GM23338 (cell line): ENCODE results near the gene PLXND1. TPM values are rescaled to one million over a fixed set of nuclear protein-coding genes. Genes with fewer than 3 reads are reported as not detected.

Experiments
- ATAC-seq: fragments of 200-7000 bp; cut with Tn5 transposase; 3 replicates; pipeline ENCODE4 v1.9.1; 2020
- DNase-seq: peaks from one replicate; pipeline ENCODE4 v3.0.0-alpha.2; 2015; ENCODE audit warnings: low spot score
- H2AFZ ChIP-seq: fragments of 200-600 bp; sonication (generic); 2 replicates; pipeline ENCODE4 v1.8.0; 2016; ENCODE audit warnings: antibody characterized with exemption, mild to moderate bottlenecking, moderate library complexity
- H3F3A ChIP-seq: fragments of 200-600 bp; sonication (generic); replicated peaks from 2 replicates; pipeline ENCODE4 v1.8.0; 2017; ENCODE audit warnings: antibody characterized with exemption, mixed run types, low read depth
- H3K27ac ChIP-seq: fragments of 200-600 bp; sonication (generic); 2 replicates; pipeline ENCODE4 v1.6.1; 2016; ENCODE audit warnings: low read depth
- H3K27me3 ChIP-seq: fragments of 200-600 bp; sonication (generic); 2 replicates; pipeline ENCODE4 v1.8.0; 2016; ENCODE audit warnings: mild to moderate bottlenecking, mixed run types, moderate library complexity; ENCODE audit not compliant: insufficient read depth
- H3K36me3 ChIP-seq: fragments of 200-600 bp; sonication (generic); 2 replicates; pipeline ENCODE4 v1.8.0; 2016; ENCODE audit warnings: mild to moderate bottlenecking; ENCODE audit not compliant: insufficient read depth
- H3K4me1 ChIP-seq: fragments of 200-600 bp; sonication (generic); 2 replicates; pipeline ENCODE4 v1.8.0; 2016; ENCODE audit warnings: mild to moderate bottlenecking, moderate library complexity; ENCODE audit not compliant: insufficient read depth
- H3K4me2 ChIP-seq: fragments of 200-600 bp; sonication (generic); 2 replicates; pipeline ENCODE4 v1.7.1; 2017; ENCODE audit warnings: mixed run types
- H3K4me3 ChIP-seq: fragments of 200-600 bp; sonication (generic); 2 replicates; pipeline ENCODE4 v1.6.1; 2016; ENCODE audit warnings: mixed run types
- H3K79me2 ChIP-seq: fragments of 200-600 bp; sonication (generic); replicated peaks from 2 replicates; pipeline ENCODE4 v1.8.0; 2017; ENCODE audit warnings: mild to moderate bottlenecking; ENCODE audit not compliant: insufficient read depth
- H3K9me2 ChIP-seq: fragments of 200-600 bp; sonication (generic); 2 replicates; pipeline ENCODE4 v1.8.0; 2017; ENCODE audit not compliant: insufficient read depth
- H4K20me1 ChIP-seq: fragments of 200-600 bp; sonication (generic); replicated peaks from 2 replicates; pipeline ENCODE4 v1.8.0; 2017; ENCODE audit warnings: mild to moderate bottlenecking; ENCODE audit not compliant: insufficient read depth
- H3K27ac Mint-ChIP-seq: 2 replicates; pipeline ENCODE4 v1.8.0; 2020; ENCODE audit warnings: inconsistent platforms, mild to moderate bottlenecking, moderate library complexity, mixed read lengths
- H3K27me3 Mint-ChIP-seq: 3 replicates; pipeline ENCODE4 v1.8.0; 2022; ENCODE audit warnings: low read depth, mild to moderate bottlenecking, moderate library complexity, mixed read lengths, inconsistent platforms; ENCODE audit not compliant: insufficient read depth, poor library complexity
- H3K36me3 Mint-ChIP-seq: 3 replicates; pipeline ENCODE4 v1.8.0; 2021; ENCODE audit warnings: low read depth, mild to moderate bottlenecking, inconsistent platforms, moderate library complexity, mixed read lengths
- H3K4me1 Mint-ChIP-seq: 3 replicates; pipeline ENCODE4 v1.8.0; 2020; ENCODE audit warnings: mild to moderate bottlenecking, inconsistent platforms, mixed read lengths
- H3K4me3 Mint-ChIP-seq: 3 replicates; pipeline ENCODE4 v1.8.0; 2021; ENCODE audit warnings: moderate library complexity, mild to moderate bottlenecking, inconsistent platforms, mixed read lengths
- H3K9me3 Mint-ChIP-seq: 3 replicates; pipeline ENCODE4 v1.8.0; 2020; ENCODE audit warnings: moderate library complexity, mild to moderate bottlenecking, inconsistent platforms, mixed read lengths
- CREB1 ChIP-seq: fragments of 250-450 bp; sonication (Bioruptor Pico); IDR thresholded peaks from 2 replicates; pipeline ENCODE4 v1.5.0; 2020; ENCODE audit warnings: low read depth, mild to moderate bottlenecking, moderate library complexity
- ETS1 ChIP-seq: IDR thresholded peaks from 2 replicates; pipeline ENCODE4 v1.6.1; 2016; ENCODE audit warnings: antibody characterized with exemption
- EZH2phosphoT487 ChIP-seq: fragments of 200-600 bp; sonication (generic); IDR thresholded peaks from one replicate; pipeline ENCODE4 v1.8.1; 2018; ENCODE audit warnings: antibody characterized with exemption; ENCODE audit not compliant: unreplicated experiment
- JUNB ChIP-seq: IDR thresholded peaks from one replicate; pipeline ENCODE4 v1.6.1; 2016; ENCODE audit warnings: antibody characterized with exemption; ENCODE audit not compliant: unreplicated experiment
- NANOG ChIP-seq: IDR thresholded peaks from 2 replicates; pipeline ENCODE4 v1.6.1; 2016; ENCODE audit warnings: antibody characterized with exemption, borderline replicate concordance
- POLR2AphosphoS5 ChIP-seq: IDR thresholded peaks from 2 replicates; pipeline ENCODE4 v1.6.1; 2016; ENCODE audit warnings: antibody characterized with exemption, low read depth
- REST ChIP-seq: IDR thresholded peaks from one replicate; pipeline ENCODE4 v1.6.1; 2018; ENCODE audit warnings: antibody characterized with exemption; ENCODE audit not compliant: unreplicated experiment
- STAT1 ChIP-seq: IDR thresholded peaks from one replicate; pipeline ENCODE4 v1.6.1; 2016; ENCODE audit warnings: antibody characterized with exemption; ENCODE audit not compliant: unreplicated experiment
- ZNF114 ChIP-seq: fragments of 250-450 bp; sonication (Bioruptor Pico); IDR thresholded peaks from 2 replicates; pipeline ENCODE4 v1.5.0; 2020; ENCODE audit warnings: mild to moderate bottlenecking, moderate library complexity
- ZNF331 ChIP-seq: fragments of 250-450 bp; sonication (Bioruptor Pico); IDR thresholded peaks from 2 replicates; pipeline ENCODE4 v1.5.0; 2020; ENCODE audit warnings: low read depth, mild to moderate bottlenecking, moderate library complexity
- ZNF462 ChIP-seq: fragments of 250-450 bp; sonication (Bioruptor Pico); IDR thresholded peaks from 2 replicates; pipeline ENCODE4 v1.5.0; 2020; ENCODE audit warnings: mild to moderate bottlenecking, moderate library complexity
- polyA plus RNA-seq: library from polyadenylated mRNA; unstranded; fragments of >200 nt; fragmentation: Nextera tagmentation; extraction: Ambion mirVana; gene quantifications from 2 replicates; pipeline ENCODE4 v1.2.1, GENCODE V29; 2016
- total RNA-seq: library from RNA; depleted of rRNA; stranded (reverse); fragments of >200 nt; shearing (Covaris generic); gene quantifications from 2 replicates; pipeline ENCODE4 v1.2.3, GENCODE V29; 2014
- TF ChIP-seq, protein P1 (sequence below), 2 experiments: fragments of 200-600 bp in 1 of 2; sonication (generic) in 1 of 2; conservative IDR thresholded peaks; 2 replicates each; pipeline versions ENCODE4 v1.5.1 to v1.6.1; 2016 to 2017; ENCODE audit warnings: antibody characterized with exemption in 2 of 2, low read depth in 2 of 2, mild to moderate bottlenecking in 2 of 2, moderate library complexity in 1 of 2

PLXND1 gene
- total and polyA plus RNA-seq, 2 experiments from 2014 or later, result 13.3 to 60.4 TPM

DNA sequence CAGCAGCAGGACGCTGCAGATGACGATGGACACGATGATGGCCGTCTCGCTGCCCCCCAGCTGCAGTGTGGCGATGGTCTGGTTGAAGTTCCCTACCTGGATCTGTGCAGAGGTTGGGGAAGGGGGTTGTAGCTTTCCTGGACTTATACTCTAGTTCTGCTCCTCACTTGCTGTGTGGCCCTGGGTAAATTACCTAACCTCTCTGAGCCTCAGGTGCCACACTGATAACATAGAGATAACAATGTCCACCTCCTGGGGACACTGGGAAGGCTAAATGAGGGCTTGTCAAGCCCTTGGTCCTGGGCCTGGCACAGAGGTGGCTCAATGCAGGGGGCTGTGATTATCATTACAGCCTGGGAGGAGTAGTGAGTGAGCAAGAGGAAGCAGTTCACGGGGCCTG is 36.6 kb downstream of the PLXND1 start (continued):
- no peak for TF ChIP-seq REST
- TF ChIP-seq EZH2phosphoT487, result no peak

DNA sequence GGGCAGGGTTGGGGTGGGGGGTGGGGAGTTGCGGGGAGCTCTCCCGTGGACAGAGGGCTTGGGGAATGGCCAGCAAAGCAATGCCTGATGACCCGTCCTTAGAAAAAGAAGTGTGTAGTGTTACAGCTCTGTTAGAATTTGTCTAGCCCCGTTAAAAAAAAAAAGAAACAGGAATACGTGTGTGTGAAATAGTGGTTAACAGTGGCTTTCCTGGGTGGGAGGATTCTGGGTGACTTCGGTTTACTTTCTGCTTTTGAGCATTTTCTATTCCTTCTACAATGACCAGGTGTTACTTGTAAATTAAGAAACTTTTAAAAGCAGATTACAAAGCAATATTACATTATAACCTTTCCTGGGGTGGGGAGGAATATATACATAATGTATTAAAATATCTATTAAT is 38.5 kb downstream of the PLXND1 start:
- Mint-ChIP-seq H3K27ac (no peak overlapping the region), H3K4me1 (peaks cover 2% of the 10 kb centered on the region), H3K9me3 (no peaks in the 10 kb centered on the region), H3K36me3 (peaks cover 2% of the 10 kb centered on the region; the same call in 1 of the 3 replicates), H3K4me3 (no peak overlapping the region), H3K27me3 (peaks cover 7% of the 10 kb centered on the region)
- H3K4me2 ChIP-seq, result no peak overlapping the region
- no peaks in the 10 kb centered on the region for H4K20me1 ChIP-seq
- ATAC-seq (no peak), DNase-seq (no peak)
- H2AFZ ChIP-seq, result no peak overlapping the region
- no peaks in the 10 kb centered on the region for H3K79me2 ChIP-seq
- H3K36me3 ChIP-seq, result no peaks in the 10 kb centered on the region
- H3K4me1 ChIP-seq, result no peaks in the 10 kb centered on the region
- H3K9me2 ChIP-seq, result no peaks in the 10 kb centered on the region
- no peak overlapping the region for H3K4me3 ChIP-seq
- no peak overlapping the region for H3K27ac ChIP-seq
- H3F3A ChIP-seq, result no peaks in the 10 kb centered on the region
- H3K27me3 ChIP-seq, result no peaks in the 10 kb centered on the region
- TF ChIP-seq STAT1, result no peak
- no peak for TF ChIP-seq EZH2phosphoT487
- TF ChIP-seq POLR2AphosphoS5, result no peak
- TF ChIP-seq ETS1, result no peak
- no peak for TF ChIP-seq JUNB
- TF ChIP-seq ZNF114 (CRISPR knock-in tag), result no peak
- TF ChIP-seq ZNF462 (CRISPR knock-in tag), result no peak
- no peak for TF ChIP-seq ZNF331 (CRISPR knock-in tag)
- TF ChIP-seq, protein P1, sequence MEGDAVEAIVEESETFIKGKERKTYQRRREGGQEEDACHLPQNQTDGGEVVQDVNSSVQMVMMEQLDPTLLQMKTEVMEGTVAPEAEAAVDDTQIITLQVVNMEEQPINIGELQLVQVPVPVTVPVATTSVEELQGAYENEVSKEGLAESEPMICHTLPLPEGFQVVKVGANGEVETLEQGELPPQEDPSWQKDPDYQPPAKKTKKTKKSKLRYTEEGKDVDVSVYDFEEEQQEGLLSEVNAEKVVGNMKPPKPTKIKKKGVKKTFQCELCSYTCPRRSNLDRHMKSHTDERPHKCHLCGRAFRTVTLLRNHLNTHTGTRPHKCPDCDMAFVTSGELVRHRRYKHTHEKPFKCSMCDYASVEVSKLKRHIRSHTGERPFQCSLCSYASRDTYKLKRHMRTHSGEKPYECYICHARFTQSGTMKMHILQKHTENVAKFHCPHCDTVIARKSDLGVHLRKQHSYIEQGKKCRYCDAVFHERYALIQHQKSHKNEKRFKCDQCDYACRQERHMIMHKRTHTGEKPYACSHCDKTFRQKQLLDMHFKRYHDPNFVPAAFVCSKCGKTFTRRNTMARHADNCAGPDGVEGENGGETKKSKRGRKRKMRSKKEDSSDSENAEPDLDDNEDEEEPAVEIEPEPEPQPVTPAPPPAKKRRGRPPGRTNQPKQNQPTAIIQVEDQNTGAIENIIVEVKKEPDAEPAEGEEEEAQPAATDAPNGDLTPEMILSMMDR (conservative IDR thresholded peaks at IDR 0.05; ENCODE audit: low read depth in 2 of 2), result no peak
- TF ChIP-seq CREB1 (CRISPR knock-in tag), result no peak
- no peak for TF ChIP-seq NANOG
